ENCODE results near the gene CDC25A. TPM values are rescaled to one million over a fixed set of nuclear protein-coding genes. Genes with fewer than 3 reads are reported as not detected.
A peak's percentile ranks its signal among the peaks of the same experiment; 100 is the strongest.

The CDC25A gene
- total RNA-seq, 1 experiment from 2014 or later: 12.8 TPM

- no peak for ATAC-seq
- H3K36me3 ChIP-seq (ENCODE audit: control insufficient read depth, insufficient read depth, low read length): no peaks in the 10 kb centered on the region
Measured at GRCh38 chr3:48215466-48215865, 27.2 kb upstream of the CDC25A start.

GRCh38 chr3:48215019-48215418, 26.8 kb upstream of the CDC25A start:
- H3K4me1 ChIP-seq (ENCODE audit: control insufficient read depth, insufficient read depth, low read length): no peaks in the 10 kb centered on the region; the same call in 1 of the 2 replicates
- intact Hi-C loops (cut with micrococcal nuclease; ENCODE audit: unreplicated experiment) (no loop called here), in situ Hi-C loops (cut with HindIII; ENCODE audit: low pct_unique_long_range_greater_than_20kb, low sequenced_read_pairs) (no loop called here)
- no TSS peak for BruUV-seq (replicated peaks)
- no peaks in the 10 kb centered on the region for H3K27me3 ChIP-seq (ENCODE audit: control insufficient read depth, insufficient read depth, low read length)
- no peaks in the 10 kb centered on the region for H3K36me3 ChIP-seq (ENCODE audit: control insufficient read depth, insufficient read depth, low read length)
- ATAC-seq: 0 out of 2 replicates have a peak, but pooled peaks have one; percentile 45
- H3K4me3 ChIP-seq (ENCODE audit: low read depth in 2 of 2, low read length in 2 of 2): no peak overlapping the region
- no peak for DNase-seq (ENCODE audit: low read depth, low spot score)
- no peaks in the 10 kb centered on the region for H3K9me3 ChIP-seq (ENCODE audit: control insufficient read depth, insufficient read depth, low read depth, low read length)
- ChIA-PET CTCF (no interaction called here), POLR2A (no interaction called here)
- TF ChIP-seq CTCF (IDR thresholded peaks at IDR 0.05) (no peak), POLR2AphosphoS5 (IDR thresholded peaks at IDR 0.05; ENCODE audit: low read depth, low read length) (no peak), TCF7L2 (IDR thresholded peaks at IDR 0.05; ENCODE audit: low read depth, low read length) (no peak), SIN3A (IDR thresholded peaks at IDR 0.05; ENCODE audit: borderline replicate concordance, insufficient read depth, low read depth, low read length) (no peak)
- TF ChIP-seq, protein P1, sequence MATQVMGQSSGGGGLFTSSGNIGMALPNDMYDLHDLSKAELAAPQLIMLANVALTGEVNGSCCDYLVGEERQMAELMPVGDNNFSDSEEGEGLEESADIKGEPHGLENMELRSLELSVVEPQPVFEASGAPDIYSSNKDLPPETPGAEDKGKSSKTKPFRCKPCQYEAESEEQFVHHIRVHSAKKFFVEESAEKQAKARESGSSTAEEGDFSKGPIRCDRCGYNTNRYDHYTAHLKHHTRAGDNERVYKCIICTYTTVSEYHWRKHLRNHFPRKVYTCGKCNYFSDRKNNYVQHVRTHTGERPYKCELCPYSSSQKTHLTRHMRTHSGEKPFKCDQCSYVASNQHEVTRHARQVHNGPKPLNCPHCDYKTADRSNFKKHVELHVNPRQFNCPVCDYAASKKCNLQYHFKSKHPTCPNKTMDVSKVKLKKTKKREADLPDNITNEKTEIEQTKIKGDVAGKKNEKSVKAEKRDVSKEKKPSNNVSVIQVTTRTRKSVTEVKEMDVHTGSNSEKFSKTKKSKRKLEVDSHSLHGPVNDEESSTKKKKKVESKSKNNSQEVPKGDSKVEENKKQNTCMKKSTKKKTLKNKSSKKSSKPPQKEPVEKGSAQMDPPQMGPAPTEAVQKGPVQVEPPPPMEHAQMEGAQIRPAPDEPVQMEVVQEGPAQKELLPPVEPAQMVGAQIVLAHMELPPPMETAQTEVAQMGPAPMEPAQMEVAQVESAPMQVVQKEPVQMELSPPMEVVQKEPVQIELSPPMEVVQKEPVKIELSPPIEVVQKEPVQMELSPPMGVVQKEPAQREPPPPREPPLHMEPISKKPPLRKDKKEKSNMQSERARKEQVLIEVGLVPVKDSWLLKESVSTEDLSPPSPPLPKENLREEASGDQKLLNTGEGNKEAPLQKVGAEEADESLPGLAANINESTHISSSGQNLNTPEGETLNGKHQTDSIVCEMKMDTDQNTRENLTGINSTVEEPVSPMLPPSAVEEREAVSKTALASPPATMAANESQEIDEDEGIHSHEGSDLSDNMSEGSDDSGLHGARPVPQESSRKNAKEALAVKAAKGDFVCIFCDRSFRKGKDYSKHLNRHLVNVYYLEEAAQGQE (IDR thresholded peaks at IDR 0.05; ENCODE audit: insufficient read depth in 1 of 2, low read depth in 2 of 2, low read length in 1 of 2): no peak
- no peak overlapping the region for H3K27ac ChIP-seq (ENCODE audit: low read length)

More at GRCh38 chr3:48215466-48215865, 27.2 kb upstream of the CDC25A start:
- H3K27me3 ChIP-seq (ENCODE audit: control insufficient read depth, insufficient read depth, low read length): no peaks in the 10 kb centered on the region
- in situ Hi-C loops (cut with HindIII; ENCODE audit: low pct_unique_long_range_greater_than_20kb, low sequenced_read_pairs): no loop called here
- BruUV-seq (replicated peaks): no TSS peak
- intact Hi-C loops (cut with micrococcal nuclease; ENCODE audit: unreplicated experiment): no loop called here
- TF ChIP-seq SIN3A (IDR thresholded peaks at IDR 0.05; ENCODE audit: borderline replicate concordance, insufficient read depth, low read depth, low read length) (no peak), TCF7L2 (IDR thresholded peaks at IDR 0.05; ENCODE audit: low read depth, low read length) (no peak), CTCF (IDR thresholded peaks at IDR 0.05) (no peak), POLR2AphosphoS5 (IDR thresholded peaks at IDR 0.05; ENCODE audit: low read depth, low read length) (no peak)
- TF ChIP-seq, protein P1 (IDR thresholded peaks at IDR 0.05; ENCODE audit: insufficient read depth in 1 of 2, low read depth in 2 of 2, low read length in 1 of 2): no peak
- ChIA-PET POLR2A (no interaction called here), CTCF (no interaction called here)
- no peak overlapping the region for H3K4me3 ChIP-seq (ENCODE audit: low read depth in 2 of 2, low read length in 2 of 2)
- DNase-seq (ENCODE audit: low read depth, low spot score): no peak
- H3K9me3 ChIP-seq (ENCODE audit: control insufficient read depth, insufficient read depth, low read depth, low read length): no peaks in the 10 kb centered on the region
- no peak overlapping the region for H3K27ac ChIP-seq (ENCODE audit: low read length)
- H3K4me1 ChIP-seq (ENCODE audit: control insufficient read depth, insufficient read depth, low read length): no peaks in the 10 kb centered on the region; the same call in 1 of the 2 replicates

Data from Panc1 (cell line).